GM20000 (cell line): ENCODE data around the gene MED26.

Experiments
- DNase-seq: peaks from one replicate; pipeline ENCODE4 v3.0.0; 2012; ENCODE audit warnings: low spot score
- CTCF ChIP-seq: IDR thresholded peaks from 2 replicates; pipeline ENCODE4 v1.5.1; 2012; ENCODE audit warnings: mild to moderate bottlenecking, control low read depth; ENCODE audit errors: extremely low read depth, missing control alignments

MED26 gene

GRCh38 chr19:16571822-16572331 lies 56.1 kb downstream of the MED26 start:
- peak; percentile 66 for DNase-seq
- TF ChIP-seq CTCF, result no peak

GRCh38 chr19:16571283-16571682 lies 56.7 kb downstream of the MED26 start:
- no peak for DNase-seq

GRCh38 chr19:16569609-16570320 lies 58.2 kb downstream of the MED26 start:
- no peak for DNase-seq

More at GRCh38 chr19:16571283-16571682, 56.7 kb downstream of the MED26 start:
- no peak for TF ChIP-seq CTCF

GRCh38 chr19:16566702-16567101 lies 61.3 kb downstream of the MED26 start:
- no peak for DNase-seq
- no peak for TF ChIP-seq CTCF

More at GRCh38 chr19:16569609-16570320, 58.2 kb downstream of the MED26 start:
- TF ChIP-seq CTCF, result no peak

- DNase-seq, result no peak
- TF ChIP-seq CTCF, result no peak
Measured at GRCh38 chr19:16566161-16566560, 61.8 kb downstream of the MED26 start.

GRCh38 chr19:16564842-16565241 lies 63.2 kb downstream of the MED26 start:
- no peak for DNase-seq
- no peak for TF ChIP-seq CTCF

- TF ChIP-seq CTCF, result no peak
- DNase-seq, result no peak
Measured at GRCh38 chr19:16562608-16563025, 65.4 kb downstream of the MED26 start.
